Epithelial cell of esophagus (primary cell): ENCODE data around the gene KCNMA1.

Experiments
- DNase-seq: peaks from one replicate; pipeline ENCODE4 v3.0.0; 2010; ENCODE audit warnings: low read depth
- H3K4me3 ChIP-seq: 2 replicates; pipeline ENCODE4 v1.5.1; 2011; ENCODE audit warnings: mild to moderate bottlenecking, low read length, control low read depth
- CTCF ChIP-seq: IDR thresholded peaks from 2 replicates; pipeline ENCODE4 v1.5.1; 2011; ENCODE audit warnings: low read depth, mild to moderate bottlenecking, low read length, control low read depth, inconsistent platforms; ENCODE audit not compliant: insufficient read depth; ENCODE audit errors: missing control alignments

KCNMA1 gene

DNA sequence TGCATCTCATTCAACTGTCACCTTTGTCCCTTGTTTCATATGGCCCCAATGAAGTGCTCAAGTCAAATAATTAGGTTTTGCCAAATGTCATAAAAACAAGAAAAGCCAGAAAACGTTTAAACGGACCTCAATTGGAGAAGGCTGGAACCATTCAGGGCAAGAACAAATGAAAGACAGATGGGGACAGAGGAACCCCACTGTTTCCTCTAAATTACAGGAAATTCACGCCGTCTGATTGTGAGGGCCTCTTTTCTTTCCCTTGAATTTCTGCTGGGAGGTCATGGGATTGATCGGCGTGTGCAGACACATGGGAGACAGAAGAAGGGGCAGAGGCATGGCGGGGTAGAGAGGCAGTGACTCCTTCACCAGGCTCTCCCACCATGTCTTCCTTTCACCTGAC lies 656.4 kb downstream of the KCNMA1 start:
- DNase-seq: no peak
- H3K4me3 ChIP-seq: no peak overlapping the region
- TF ChIP-seq CTCF: no peak

DNA sequence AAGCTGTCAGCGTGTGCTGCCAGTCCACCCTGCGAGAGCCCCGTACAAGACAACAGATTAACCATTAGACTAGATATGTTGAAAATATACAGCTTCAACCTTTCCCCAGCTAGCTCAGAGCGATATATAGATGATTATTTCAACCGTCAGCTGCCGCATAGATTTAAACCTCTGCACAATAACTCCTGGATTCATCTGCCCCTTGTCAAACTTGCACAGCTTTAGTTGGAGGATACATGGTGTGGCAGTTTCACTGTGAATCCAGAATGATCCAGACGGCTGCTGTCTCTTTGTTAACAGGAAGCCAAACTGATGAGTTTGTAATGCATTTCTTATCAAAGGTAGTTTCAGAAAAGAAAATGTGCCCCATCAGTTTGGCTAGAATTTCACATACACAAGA lies 659.7 kb downstream of the KCNMA1 start:
- TF ChIP-seq CTCF: no peak
- H3K4me3 ChIP-seq: no peak overlapping the region
- DNase-seq: no peak

DNA sequence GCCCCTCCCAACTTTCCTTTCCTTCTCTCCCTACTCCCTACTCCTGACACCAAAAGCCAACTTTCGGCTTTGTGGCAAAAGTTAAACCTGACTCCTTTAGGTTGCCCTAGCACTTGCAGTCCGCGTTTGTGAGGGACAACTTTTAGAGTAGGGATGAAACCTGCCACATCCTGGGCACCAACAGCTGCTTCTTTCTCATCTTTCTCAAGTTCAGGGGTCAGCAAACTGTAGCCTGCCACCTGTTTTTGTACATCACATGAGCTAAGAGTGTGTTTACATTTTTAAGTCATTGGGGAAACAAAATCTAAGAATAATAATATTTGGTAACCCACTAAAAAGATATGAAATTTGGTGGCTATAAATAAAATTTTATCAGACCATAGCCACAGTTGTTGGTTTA lies 660.6 kb downstream of the KCNMA1 start:
- no peak for DNase-seq
- H3K4me3 ChIP-seq: no peak overlapping the region
- TF ChIP-seq CTCF: no peak

GRCh38 chr10:76976142-76976541 lies 661.5 kb downstream of the KCNMA1 start:
- TF ChIP-seq CTCF: no peak
- no peak overlapping the region for H3K4me3 ChIP-seq
- DNase-seq: no peak

GRCh38 chr10:76975126-76975525 lies 662.5 kb downstream of the KCNMA1 start:
- no peak for DNase-seq
- H3K4me3 ChIP-seq: no peak overlapping the region
- no peak for TF ChIP-seq CTCF

DNA sequence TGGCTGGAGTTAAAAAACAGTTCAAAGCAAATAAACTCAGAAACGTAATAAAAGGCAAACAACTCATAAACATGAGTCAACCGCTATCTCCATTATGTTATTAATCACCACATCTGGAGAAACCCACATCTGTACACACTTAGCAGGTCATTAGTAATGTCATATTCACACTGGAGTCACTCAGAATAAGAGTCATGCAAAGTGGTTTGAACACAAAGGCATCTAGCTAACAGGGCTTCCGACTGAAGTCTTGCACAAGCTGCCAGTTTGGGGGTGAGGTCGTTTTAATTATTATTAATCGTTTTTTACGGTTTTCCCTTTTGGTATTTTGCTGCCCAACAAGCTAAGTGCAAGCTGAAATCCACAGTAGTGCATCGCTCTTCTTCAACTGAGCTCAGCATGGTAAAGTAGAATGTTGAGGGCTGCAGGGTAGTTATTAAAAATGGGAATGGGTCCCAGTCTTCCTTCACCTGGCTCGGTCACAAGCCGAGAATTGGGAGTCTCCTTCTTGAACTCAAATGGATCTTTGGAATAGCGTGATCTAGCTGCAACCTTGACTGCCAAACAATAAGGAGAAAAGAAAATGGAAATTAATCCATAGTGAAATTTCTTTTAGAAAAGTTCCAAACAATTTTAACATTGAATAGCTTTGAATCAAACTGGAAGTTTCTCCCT lies 663.5 kb downstream of the KCNMA1 start:
- TF ChIP-seq CTCF: no peak
- no peak overlapping the region for H3K4me3 ChIP-seq
- DNase-seq: peak; percentile 69
